B cell (primary cell): ENCODE results near the gene ACSF2.

Experiments
- EZH2 ChIP-seq: IDR thresholded peaks from 2 replicates; pipeline ENCODE4 v1.6.1; 2012; ENCODE audit warnings: borderline replicate concordance, low read depth, mild to moderate bottlenecking, moderate library complexity, low read length; ENCODE audit not compliant: insufficient read depth, poor library complexity, severe bottlenecking
- TF ChIP-seq, protein P1 (sequence below): fragments of 200-600 bp; IDR thresholded peaks from one replicate; pipeline ENCODE4 v1.8.0; 2022; ENCODE audit warnings: antibody characterized with exemption, mild to moderate bottlenecking

DNA sequence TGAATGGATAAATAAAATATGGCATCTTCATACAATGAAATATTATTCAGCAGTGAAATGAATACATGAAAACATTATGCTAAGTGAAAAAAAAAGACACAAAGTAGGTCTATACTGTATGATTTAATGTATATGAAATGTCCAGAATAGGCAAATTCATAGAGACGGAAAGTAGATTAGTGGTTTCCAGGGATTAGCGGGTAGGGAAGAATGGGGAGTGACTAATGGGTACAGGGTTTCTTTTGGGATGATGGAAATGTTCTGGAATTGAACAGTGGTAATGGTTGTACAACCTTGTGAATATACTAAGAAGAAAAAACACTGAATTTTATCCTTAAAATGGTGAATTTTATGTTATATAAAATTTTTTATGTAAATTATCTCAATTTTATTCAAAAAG lies 73.7 kb downstream of the ACSF2 start:
- TF ChIP-seq, protein P1, sequence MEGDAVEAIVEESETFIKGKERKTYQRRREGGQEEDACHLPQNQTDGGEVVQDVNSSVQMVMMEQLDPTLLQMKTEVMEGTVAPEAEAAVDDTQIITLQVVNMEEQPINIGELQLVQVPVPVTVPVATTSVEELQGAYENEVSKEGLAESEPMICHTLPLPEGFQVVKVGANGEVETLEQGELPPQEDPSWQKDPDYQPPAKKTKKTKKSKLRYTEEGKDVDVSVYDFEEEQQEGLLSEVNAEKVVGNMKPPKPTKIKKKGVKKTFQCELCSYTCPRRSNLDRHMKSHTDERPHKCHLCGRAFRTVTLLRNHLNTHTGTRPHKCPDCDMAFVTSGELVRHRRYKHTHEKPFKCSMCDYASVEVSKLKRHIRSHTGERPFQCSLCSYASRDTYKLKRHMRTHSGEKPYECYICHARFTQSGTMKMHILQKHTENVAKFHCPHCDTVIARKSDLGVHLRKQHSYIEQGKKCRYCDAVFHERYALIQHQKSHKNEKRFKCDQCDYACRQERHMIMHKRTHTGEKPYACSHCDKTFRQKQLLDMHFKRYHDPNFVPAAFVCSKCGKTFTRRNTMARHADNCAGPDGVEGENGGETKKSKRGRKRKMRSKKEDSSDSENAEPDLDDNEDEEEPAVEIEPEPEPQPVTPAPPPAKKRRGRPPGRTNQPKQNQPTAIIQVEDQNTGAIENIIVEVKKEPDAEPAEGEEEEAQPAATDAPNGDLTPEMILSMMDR, result no peak
- TF ChIP-seq EZH2, result no peak
